GM12873 (cell line): ENCODE measurements around the gene RTN4RL1.

ENCODE experiments used
- TF ChIP-seq, protein P1 (sequence below): IDR thresholded peaks from 2 replicates; pipeline ENCODE4 v1.5.1; 2012; ENCODE audit warnings: low read depth, mild to moderate bottlenecking, moderate library complexity, low read length, control low read depth; ENCODE audit not compliant: insufficient read depth; ENCODE audit errors: missing control alignments

The RTN4RL1 gene

DNA sequence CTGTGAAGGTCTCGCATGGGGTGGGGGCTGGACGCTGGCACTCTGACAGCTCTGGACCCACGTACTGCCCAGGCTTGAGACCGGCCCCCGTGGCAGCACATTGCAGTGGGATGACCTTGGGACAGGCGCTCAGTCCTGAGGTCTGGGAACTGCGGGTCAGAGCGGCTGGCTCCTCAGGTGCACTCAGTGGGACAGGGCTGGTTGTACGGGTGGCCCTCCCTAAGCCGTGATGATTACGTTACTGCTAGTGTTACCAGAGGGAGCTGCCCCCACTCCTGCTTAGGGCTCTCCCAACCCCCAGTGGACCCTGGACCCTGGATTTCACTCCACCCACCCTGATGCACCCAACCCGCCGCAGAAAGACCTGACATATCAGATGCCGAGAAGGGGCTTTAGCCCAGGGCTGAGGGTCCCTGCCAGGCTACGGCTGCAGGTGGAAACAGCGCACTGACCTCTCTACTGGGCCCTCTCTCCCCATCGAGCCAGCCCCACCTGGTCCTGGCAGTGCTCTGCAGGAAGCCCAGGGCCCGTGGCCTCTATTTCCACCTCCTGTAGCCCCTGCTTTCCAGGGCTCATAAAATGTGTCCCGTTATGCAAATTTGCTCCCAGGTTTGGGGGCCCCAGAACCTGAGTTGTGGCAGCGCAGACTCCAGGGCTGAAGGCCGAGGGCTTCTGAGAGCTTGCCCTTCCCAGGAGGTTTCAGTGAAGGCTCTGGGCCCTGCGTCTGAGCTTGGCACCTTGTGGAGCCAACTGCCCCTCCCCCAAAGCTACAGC lies 77.2 kb downstream of the RTN4RL1 start:
- TF ChIP-seq, protein P1, sequence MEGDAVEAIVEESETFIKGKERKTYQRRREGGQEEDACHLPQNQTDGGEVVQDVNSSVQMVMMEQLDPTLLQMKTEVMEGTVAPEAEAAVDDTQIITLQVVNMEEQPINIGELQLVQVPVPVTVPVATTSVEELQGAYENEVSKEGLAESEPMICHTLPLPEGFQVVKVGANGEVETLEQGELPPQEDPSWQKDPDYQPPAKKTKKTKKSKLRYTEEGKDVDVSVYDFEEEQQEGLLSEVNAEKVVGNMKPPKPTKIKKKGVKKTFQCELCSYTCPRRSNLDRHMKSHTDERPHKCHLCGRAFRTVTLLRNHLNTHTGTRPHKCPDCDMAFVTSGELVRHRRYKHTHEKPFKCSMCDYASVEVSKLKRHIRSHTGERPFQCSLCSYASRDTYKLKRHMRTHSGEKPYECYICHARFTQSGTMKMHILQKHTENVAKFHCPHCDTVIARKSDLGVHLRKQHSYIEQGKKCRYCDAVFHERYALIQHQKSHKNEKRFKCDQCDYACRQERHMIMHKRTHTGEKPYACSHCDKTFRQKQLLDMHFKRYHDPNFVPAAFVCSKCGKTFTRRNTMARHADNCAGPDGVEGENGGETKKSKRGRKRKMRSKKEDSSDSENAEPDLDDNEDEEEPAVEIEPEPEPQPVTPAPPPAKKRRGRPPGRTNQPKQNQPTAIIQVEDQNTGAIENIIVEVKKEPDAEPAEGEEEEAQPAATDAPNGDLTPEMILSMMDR, result no peak

DNA sequence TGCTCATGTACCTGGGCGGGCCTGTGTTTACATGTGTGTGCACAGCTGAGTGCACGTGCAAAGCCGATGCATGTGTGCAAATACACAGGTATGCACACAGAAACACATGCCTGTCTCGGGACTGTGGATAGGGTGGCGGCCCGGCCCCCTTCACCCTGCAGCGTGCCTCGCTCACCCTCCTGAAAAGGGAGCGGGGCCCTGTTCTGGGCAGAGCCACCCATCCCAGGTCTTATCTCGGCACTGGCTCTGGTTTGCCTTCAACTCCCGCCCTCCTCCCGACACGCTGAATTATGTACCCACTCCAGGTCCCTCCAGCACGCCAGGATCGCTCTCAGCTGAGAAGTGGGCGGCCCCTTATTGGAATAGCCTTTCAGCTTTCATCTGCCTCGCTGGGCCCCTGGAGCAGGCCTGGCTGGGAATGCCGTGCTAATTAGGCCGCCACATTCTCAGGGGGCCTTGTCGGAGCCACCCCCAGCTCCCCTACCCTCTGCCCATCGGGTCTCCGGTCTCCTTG lies 77.8 kb downstream of the RTN4RL1 start:
- TF ChIP-seq, protein P1, result no peak

DNA sequence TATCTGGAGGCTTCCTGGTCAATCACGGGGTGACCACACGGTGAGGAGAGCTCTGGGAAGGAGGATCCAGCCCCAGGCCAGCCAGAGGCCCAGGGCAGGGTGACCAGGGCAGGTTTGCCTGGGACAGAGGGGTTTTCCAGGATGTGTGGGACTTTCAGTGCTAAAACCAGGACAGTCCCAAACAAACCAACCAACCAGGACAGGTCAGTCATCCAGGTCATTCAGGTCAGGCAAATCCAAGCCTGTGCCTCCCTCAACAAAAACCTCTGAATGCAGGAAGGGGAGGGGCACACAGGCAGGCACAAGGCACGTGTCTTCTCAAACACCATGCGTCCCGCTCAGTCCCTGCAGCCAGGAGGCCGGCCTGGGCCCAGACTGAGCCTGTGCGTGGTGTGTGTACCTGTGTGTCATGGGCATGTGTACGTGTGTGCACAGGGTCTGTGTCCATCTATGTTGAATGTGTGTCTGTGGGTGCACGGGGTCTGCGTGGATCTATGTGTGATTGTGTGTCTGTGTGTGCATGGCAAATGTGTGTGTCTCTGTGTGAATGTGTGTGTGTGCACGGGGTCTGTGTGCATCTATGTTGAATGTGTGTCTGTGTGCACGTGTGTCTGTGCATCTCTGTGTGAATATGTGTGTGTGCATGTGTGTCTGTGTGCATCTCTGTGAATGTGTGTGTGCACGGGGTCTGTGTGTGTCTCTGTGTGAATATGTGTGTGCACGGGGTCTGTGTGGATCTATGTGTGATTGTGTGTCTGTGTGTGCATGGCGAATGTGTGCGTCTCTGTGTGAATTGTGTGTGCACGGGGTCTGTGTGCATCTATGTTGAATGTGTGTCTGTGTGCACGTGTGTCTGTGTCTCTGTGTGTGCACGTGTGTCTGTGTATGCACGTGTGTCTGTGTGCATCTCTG lies 78.9 kb downstream of the RTN4RL1 start:
- TF ChIP-seq, protein P1, result no peak

DNA sequence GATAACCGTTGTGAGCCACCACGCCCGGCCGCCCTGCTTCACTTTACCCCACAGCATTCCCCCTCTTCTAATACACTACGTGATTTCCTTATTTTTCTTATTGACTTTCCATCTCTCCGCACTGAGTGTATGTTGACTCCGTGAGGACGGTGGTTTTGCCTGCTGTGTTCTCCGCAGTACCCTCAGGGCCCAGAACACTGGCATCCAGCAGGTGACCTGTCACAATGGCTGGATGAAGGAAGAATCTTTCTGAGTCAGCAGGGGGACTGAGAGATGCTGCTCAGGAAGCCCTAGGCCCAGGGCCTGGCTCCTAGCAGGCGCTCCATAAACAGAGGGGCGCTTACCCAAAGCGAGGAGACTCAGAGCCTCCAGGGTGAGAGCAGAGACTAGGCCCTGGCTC lies 79.5 kb downstream of the RTN4RL1 start:
- TF ChIP-seq, protein P1, result no peak

DNA sequence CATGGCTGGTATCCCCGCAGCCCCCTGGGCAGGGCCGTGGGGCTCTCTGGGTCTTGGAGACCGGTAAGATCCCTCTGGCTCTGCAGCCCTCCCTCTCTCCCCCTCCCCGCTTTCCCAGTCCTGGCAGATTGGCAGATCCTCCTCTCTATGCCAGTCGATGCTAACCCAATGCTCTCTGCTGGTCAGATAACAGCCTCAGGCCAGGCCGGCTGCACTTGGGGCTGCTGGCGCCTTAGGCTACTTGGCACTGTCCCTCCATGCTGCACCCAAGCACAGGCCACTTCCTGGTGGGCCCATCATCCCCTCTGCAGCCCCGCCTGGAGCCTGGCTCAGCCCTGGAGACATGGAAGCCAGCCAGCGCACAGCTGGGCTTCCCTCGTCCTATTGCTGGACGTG lies 81.7 kb downstream of the RTN4RL1 start:
- TF ChIP-seq, protein P1, result no peak

DNA sequence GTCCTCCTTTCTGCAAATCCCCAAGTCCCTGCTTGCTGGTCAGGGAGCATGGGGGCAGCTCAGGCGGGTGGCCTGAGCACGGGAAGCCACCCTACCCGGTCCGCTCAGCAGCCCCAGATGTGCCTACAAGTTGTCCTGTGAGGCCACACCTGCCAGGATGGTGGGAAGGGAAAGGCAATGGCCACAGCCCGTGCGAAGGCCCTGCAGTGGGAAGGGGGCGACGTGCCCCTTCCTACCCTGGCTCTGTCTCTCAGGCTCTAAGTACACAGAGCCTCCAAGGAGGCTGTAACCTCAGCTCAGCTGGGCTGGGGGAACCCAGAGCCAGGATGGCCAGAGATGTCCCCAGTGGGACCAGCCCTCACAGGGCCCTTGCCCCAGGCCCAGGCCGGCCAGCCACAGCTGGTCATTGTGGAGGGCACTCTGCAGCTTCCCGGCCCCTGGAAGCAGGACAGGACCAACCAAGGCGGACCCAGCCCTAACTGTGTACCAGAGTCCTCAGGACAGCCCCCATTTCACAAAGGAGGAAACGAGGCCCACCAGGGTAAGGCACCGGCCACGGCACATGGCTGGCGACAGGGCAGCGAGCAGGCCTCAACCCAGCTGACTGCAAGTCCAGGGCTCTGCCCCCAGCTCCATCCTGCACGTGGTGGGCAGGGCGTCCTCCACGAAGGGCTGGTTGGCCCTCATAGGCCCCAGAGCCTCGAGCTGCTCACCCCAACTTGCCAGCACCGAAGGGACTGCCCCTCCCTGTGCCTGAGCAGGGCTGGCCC lies 82.3 kb downstream of the RTN4RL1 start:
- TF ChIP-seq, protein P1, result no peak
